H1 (cell line): ENCODE measurements around the gene CTIF.

Experiments used
- RAD21 ChIP-seq, 2 experiments: IDR thresholded peaks in 1 of 2; conservative IDR thresholded peaks in 1 of 2; 2 replicates each; pipeline ENCODE4 v1.6.1; 2011; ENCODE audit warnings: low read depth in 2 of 2, low read length in 2 of 2, improper control_type of control experiment in 1 of 2, inconsistent platforms in 1 of 2, mild to moderate bottlenecking in 1 of 2, moderate library complexity in 1 of 2
- TF ChIP-seq, protein P1 (sequence below), 3 experiments: IDR thresholded peaks; 1 replicate in 2 of 3; 2 replicates in 1 of 3; pipeline versions ENCODE4 v1.5.1 to v1.6.1; 2011; ENCODE audit warnings: low read length in 3 of 3, mild to moderate bottlenecking in 3 of 3, inconsistent platforms in 2 of 3, low read depth in 1 of 3, moderate library complexity in 1 of 3; ENCODE audit not compliant: insufficient read depth in 1 of 3; ENCODE audit errors: control extremely low read depth in 1 of 3

DNA sequence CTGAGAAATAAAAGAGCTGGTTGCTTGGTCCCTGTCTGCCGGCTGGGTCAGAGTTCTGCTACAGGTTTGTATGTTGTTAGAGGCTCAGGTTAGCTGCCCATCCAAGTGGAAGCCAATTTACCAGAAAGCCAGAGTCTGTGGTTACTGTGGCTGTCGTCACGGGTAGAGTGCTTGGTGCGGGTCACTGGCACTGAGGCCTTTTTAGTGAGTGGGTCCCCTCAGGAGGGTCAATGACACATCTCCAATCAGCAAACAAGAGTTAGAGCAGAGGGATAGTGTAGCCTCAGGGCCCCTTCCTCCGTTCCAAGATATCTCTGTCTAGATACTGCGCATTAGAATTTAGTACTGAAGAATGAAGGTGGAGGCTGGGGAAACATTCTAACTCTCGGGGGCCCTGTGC, 41.2 kb downstream of the CTIF start:
- TF ChIP-seq RAD21 (IDR thresholded peaks at IDR 0.05 in 1 of 2, conservative IDR thresholded peaks at IDR 0.05 in 1 of 2; ENCODE audit: low read depth in 2 of 2, low read length in 2 of 2): no peak
- TF ChIP-seq, protein P1, sequence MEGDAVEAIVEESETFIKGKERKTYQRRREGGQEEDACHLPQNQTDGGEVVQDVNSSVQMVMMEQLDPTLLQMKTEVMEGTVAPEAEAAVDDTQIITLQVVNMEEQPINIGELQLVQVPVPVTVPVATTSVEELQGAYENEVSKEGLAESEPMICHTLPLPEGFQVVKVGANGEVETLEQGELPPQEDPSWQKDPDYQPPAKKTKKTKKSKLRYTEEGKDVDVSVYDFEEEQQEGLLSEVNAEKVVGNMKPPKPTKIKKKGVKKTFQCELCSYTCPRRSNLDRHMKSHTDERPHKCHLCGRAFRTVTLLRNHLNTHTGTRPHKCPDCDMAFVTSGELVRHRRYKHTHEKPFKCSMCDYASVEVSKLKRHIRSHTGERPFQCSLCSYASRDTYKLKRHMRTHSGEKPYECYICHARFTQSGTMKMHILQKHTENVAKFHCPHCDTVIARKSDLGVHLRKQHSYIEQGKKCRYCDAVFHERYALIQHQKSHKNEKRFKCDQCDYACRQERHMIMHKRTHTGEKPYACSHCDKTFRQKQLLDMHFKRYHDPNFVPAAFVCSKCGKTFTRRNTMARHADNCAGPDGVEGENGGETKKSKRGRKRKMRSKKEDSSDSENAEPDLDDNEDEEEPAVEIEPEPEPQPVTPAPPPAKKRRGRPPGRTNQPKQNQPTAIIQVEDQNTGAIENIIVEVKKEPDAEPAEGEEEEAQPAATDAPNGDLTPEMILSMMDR (IDR thresholded peaks at IDR 0.05; ENCODE audit: control extremely low read depth in 1 of 3, insufficient read depth in 1 of 3, low read depth in 1 of 3, low read length in 3 of 3): no peak
